ENCODE measurements around the gene KDM1A. TPM values are rescaled to one million over a fixed set of nuclear protein-coding genes. Genes with fewer than 3 reads are reported as not detected.

Gene KDM1A
- total and polyA plus RNA-seq, 8 donors, result 17.1 to 78.9 (median 29.2) TPM

GRCh38 chr1:23020706-23021405 is 1.6 kb downstream of the KDM1A start:
- Histone ChIP-seq H3K36me3 (no peaks in the 10 kb centered on the region), H3K9me3 (no peaks in the 10 kb centered on the region), H3K4me1 (peaks cover 7 to 30% (median 21%) of the 10 kb centered on the region in 4 donors), H3K27me3 (no peaks in the 10 kb centered on the region), H3K27ac (peak overlapping the region in 3 of 5 donors; percentile 88 to 93 (median 93)), H3K4me3 (peak overlapping the region; percentile 75 to 98 (median 91))
- WGBS, 5 donors, result 27 to 40% (median 38%) methylated on average over 7 of the region's 7 CpGs
- peak in 1 of 2 donors; percentile 16 for DNase-seq
- intact Hi-C loops (cut with DNase I; ENCODE audit: low total_unique reads), result no loop called here
- no peak for TF ChIP-seq EP300 (IDR thresholded peaks at IDR 0.05)
- TF ChIP-seq, protein P1, sequence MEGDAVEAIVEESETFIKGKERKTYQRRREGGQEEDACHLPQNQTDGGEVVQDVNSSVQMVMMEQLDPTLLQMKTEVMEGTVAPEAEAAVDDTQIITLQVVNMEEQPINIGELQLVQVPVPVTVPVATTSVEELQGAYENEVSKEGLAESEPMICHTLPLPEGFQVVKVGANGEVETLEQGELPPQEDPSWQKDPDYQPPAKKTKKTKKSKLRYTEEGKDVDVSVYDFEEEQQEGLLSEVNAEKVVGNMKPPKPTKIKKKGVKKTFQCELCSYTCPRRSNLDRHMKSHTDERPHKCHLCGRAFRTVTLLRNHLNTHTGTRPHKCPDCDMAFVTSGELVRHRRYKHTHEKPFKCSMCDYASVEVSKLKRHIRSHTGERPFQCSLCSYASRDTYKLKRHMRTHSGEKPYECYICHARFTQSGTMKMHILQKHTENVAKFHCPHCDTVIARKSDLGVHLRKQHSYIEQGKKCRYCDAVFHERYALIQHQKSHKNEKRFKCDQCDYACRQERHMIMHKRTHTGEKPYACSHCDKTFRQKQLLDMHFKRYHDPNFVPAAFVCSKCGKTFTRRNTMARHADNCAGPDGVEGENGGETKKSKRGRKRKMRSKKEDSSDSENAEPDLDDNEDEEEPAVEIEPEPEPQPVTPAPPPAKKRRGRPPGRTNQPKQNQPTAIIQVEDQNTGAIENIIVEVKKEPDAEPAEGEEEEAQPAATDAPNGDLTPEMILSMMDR (IDR thresholded peaks at IDR 0.05), result no peak
- TF ChIP-seq POLR2A (IDR thresholded peaks at IDR 0.05), result no peak
- no peak for TF ChIP-seq POLR2AphosphoS5 (IDR thresholded peaks at IDR 0.05)

- 86 to 95% (median 94%) methylated on average over 2 of the region's 2 CpGs for WGBS, 5 donors
Measured at GRCh38 chr1:23021834-23022233, 2.6 kb downstream of the KDM1A start.

GRCh38 chr1:23023174-23023845 is 4.0 kb downstream of the KDM1A start:
- intact Hi-C loops (cut with DNase I; ENCODE audit: low total_unique reads), result no loop called here

More at GRCh38 chr1:23021834-23022233, 2.6 kb downstream of the KDM1A start:
- no peaks in the 10 kb centered on the region for H3K27me3 ChIP-seq
- H3K36me3 ChIP-seq, result no peaks in the 10 kb centered on the region
- no peak for DNase-seq
- no peak for TF ChIP-seq POLR2AphosphoS5 (IDR thresholded peaks at IDR 0.05)
- no peak for TF ChIP-seq EP300 (IDR thresholded peaks at IDR 0.05)
- TF ChIP-seq, protein P1 (IDR thresholded peaks at IDR 0.05), result no peak
- TF ChIP-seq POLR2A (IDR thresholded peaks at IDR 0.05), result no peak
- no peaks in the 10 kb centered on the region for H3K9me3 ChIP-seq
- peaks cover 7 to 30% (median 21%) of the 10 kb centered on the region in 4 donors for H3K4me1 ChIP-seq
- intact Hi-C loops (cut with DNase I; ENCODE audit: low total_unique reads), result no loop called here
- H3K27ac ChIP-seq, result no peak overlapping the region
- H3K4me3 ChIP-seq, result no peak overlapping the region

GRCh38 chr1:23026568-23026967 is 7.3 kb downstream of the KDM1A start:
- no peak overlapping the region for H3K27ac ChIP-seq
- TF ChIP-seq, protein P1 (IDR thresholded peaks at IDR 0.05), result no peak
- TF ChIP-seq EP300 (IDR thresholded peaks at IDR 0.05), result no peak
- TF ChIP-seq POLR2AphosphoS5 (IDR thresholded peaks at IDR 0.05), result no peak
- no peak for TF ChIP-seq POLR2A (IDR thresholded peaks at IDR 0.05)
- H3K27me3 ChIP-seq, result no peaks in the 10 kb centered on the region
- H3K4me1 ChIP-seq, result peaks cover 0 to 31% (median 10%) of the 10 kb centered on the region in 4 donors
- no peaks in the 10 kb centered on the region for H3K36me3 ChIP-seq
- intact Hi-C loops (cut with DNase I; ENCODE audit: low total_unique reads), result no loop called here
- WGBS, 5 donors, result 93 to 98% (median 97%) methylated on average over 2 of the region's 2 CpGs
- no peak for DNase-seq
- H3K4me3 ChIP-seq, result no peak overlapping the region
- no peaks in the 10 kb centered on the region for H3K9me3 ChIP-seq

More at GRCh38 chr1:23023174-23023845, 4.0 kb downstream of the KDM1A start:
- no peak for DNase-seq
- H3K36me3 ChIP-seq, result no peaks in the 10 kb centered on the region
- H3K4me1 ChIP-seq, result peaks cover 7 to 35% (median 20%) of the 10 kb centered on the region in 4 donors
- no peaks in the 10 kb centered on the region for H3K27me3 ChIP-seq
- TF ChIP-seq POLR2A (IDR thresholded peaks at IDR 0.05) (no peak), EP300 (IDR thresholded peaks at IDR 0.05) (no peak), POLR2AphosphoS5 (IDR thresholded peaks at IDR 0.05) (no peak)
- TF ChIP-seq, protein P1 (IDR thresholded peaks at IDR 0.05), result no peak
- H3K27ac ChIP-seq, result no peak overlapping the region
- whole genome bisulfite sequencing, 5 donors, result 94 to 98% (median 96%) methylated on average over 5 of the region's 5 CpGs
- H3K4me3 ChIP-seq, result no peak overlapping the region
- H3K9me3 ChIP-seq, result no peaks in the 10 kb centered on the region
